ENCODE data around the gene KCNH1. TPM values are rescaled to one million over a fixed set of nuclear protein-coding genes. Genes with fewer than 3 reads are reported as not detected.

The KCNH1 gene
- total RNA-seq, 5 donors from 2014 or later (not counting 1 experiment from before 2014, with no cell fraction given), result not detected

- no peak overlapping the region for H3K4me3 Mint-ChIP-seq
- Histone ChIP-seq H3K4me3 (ENCODE audit: control insufficient read depth in 1 of 2, extremely low read depth in 1 of 2, low read length in 1 of 2) (no peak overlapping the region), H3K9me3 (no peaks in the 10 kb centered on the region), H3K4me1 (ENCODE audit: control insufficient read depth in 1 of 2, extremely low read depth in 1 of 2, insufficient read depth in 2 of 2, low read length in 2 of 2) (no peaks in the 10 kb centered on the region), H3K36me3 (ENCODE audit: control insufficient read depth in 2 of 2, extremely low read depth in 1 of 2, insufficient read depth in 1 of 2, low read length in 1 of 2) (no peaks in the 10 kb centered on the region), H3K27ac (ENCODE audit: low read length) (no peak overlapping the region), H3K27me3 (replicated peaks in 1 of 2; ENCODE audit: control insufficient read depth in 2 of 2, extremely low read depth in 1 of 2, insufficient read depth in 2 of 2, low read length in 1 of 2) (peaks cover 0 to 9% of the 10 kb centered on the region in 2 experiments)
- H3K9me3 Mint-ChIP-seq, result no peaks in the 10 kb centered on the region
- no peak overlapping the region for H3K27ac Mint-ChIP-seq
- H3K27me3 Mint-ChIP-seq, result peaks cover 27 to 39% of the 10 kb centered on the region in 2 donors
- ATAC-seq (replicated peaks in 1 of 4), result no peak
- no peaks in the 10 kb centered on the region for H3K36me3 Mint-ChIP-seq
- ChIA-PET POLR2A (no interaction called here), CTCF (no interaction called here)
- DNase-seq, result no peak
- 61% methylated on average over 6 of the region's 7 CpGs for WGBS (ENCODE audit: insufficient coverage)
- no peaks in the 10 kb centered on the region for H3K4me1 Mint-ChIP-seq
Measured at GRCh38 chr1:210905944-210906453, 227.9 kb downstream of the KCNH1 start.

DNA sequence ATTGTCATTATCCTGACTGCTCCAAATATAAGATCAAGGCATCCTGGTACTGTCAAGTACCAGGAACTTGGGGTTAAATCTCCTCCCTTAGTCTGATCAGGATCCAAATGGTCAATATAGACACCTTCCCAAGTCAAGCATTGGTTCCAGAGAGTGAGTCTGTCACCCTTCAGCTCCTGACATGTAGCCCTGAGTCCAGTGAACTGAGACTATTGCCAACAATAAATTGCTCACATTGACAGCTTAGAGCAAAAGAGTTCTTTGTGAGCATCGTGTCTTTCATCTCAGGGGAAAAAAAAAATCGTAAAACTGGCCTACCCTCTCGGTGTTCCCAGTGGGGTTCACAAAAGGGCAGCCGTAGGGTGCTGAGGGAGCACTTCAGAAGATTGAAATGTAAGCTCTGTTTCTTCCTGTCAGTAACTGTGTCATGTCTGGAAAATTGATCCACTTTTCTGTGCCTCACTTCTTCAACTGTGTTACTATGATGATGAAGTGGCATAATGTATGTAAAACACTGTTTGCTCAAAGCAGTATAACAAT, 228.5 kb downstream of the KCNH1 start:
- H3K36me3 Mint-ChIP-seq, result no peaks in the 10 kb centered on the region
- no peaks in the 10 kb centered on the region for H3K4me1 Mint-ChIP-seq
- H3K4me3 Mint-ChIP-seq, result no peak overlapping the region
- H3K27me3 ChIP-seq (replicated peaks in 1 of 2; ENCODE audit: control insufficient read depth in 2 of 2, extremely low read depth in 1 of 2, insufficient read depth in 2 of 2, low read length in 1 of 2), result peaks cover 0 to 9% of the 10 kb centered on the region in 2 experiments
- POLR2A ChIA-PET, result no interaction called here
- H3K9me3 ChIP-seq, result no peaks in the 10 kb centered on the region
- ATAC-seq (replicated peaks in 1 of 4) (no peak), DNase-seq (no peak)
- H3K4me1 ChIP-seq (ENCODE audit: control insufficient read depth in 1 of 2, extremely low read depth in 1 of 2, insufficient read depth in 2 of 2, low read length in 2 of 2), result no peaks in the 10 kb centered on the region
- WGBS (ENCODE audit: insufficient coverage), result 50% methylated on average over 2 of the region's 4 CpGs
- H3K36me3 ChIP-seq (ENCODE audit: control insufficient read depth in 2 of 2, extremely low read depth in 1 of 2, insufficient read depth in 1 of 2, low read length in 1 of 2), result no peaks in the 10 kb centered on the region
- H3K9me3 Mint-ChIP-seq, result no peaks in the 10 kb centered on the region
- no peak overlapping the region for H3K27ac ChIP-seq (ENCODE audit: low read length)
- H3K4me3 ChIP-seq (ENCODE audit: control insufficient read depth in 1 of 2, extremely low read depth in 1 of 2, low read length in 1 of 2), result no peak overlapping the region
- H3K27me3 Mint-ChIP-seq, result peaks cover 31 to 33% of the 10 kb centered on the region in 2 donors
- CTCF ChIA-PET, result interaction anchor here in 1 of 2 donors (0.5 kb wide), 1 partner anchor 9 kb away, joined by 3 read pairs; no protein-coding TSS in a partner anchor
- H3K27ac Mint-ChIP-seq, result no peak overlapping the region

GRCh38 chr1:210901981-210902770, 231.8 kb downstream of the KCNH1 start:
- peaks cover 0 to 9% of the 10 kb centered on the region in 2 experiments for H3K27me3 ChIP-seq (replicated peaks in 1 of 2; ENCODE audit: control insufficient read depth in 2 of 2, extremely low read depth in 1 of 2, insufficient read depth in 2 of 2, low read length in 1 of 2)
- Mint-ChIP-seq H3K9me3 (no peaks in the 10 kb centered on the region), H3K27ac (no peak overlapping the region), H3K4me1 (no peaks in the 10 kb centered on the region), H3K36me3 (no peaks in the 10 kb centered on the region), H3K27me3 (peaks cover 28 to 34% of the 10 kb centered on the region in 2 donors), H3K4me3 (no peak overlapping the region)
- 42% methylated on average over 8 of the region's 8 CpGs for WGBS (ENCODE audit: insufficient coverage)
- H3K4me3 ChIP-seq (ENCODE audit: control insufficient read depth in 1 of 2, extremely low read depth in 1 of 2, low read length in 1 of 2), result no peak overlapping the region
- H3K36me3 ChIP-seq (ENCODE audit: control insufficient read depth in 2 of 2, extremely low read depth in 1 of 2, insufficient read depth in 1 of 2, low read length in 1 of 2), result no peaks in the 10 kb centered on the region
- CTCF ChIA-PET, result interaction anchor here in 1 of 2 donors (0.6 kb wide), 1 partner anchor 1169 kb away, joined by 3 read pairs; no protein-coding TSS in a partner anchor
- no peaks in the 10 kb centered on the region for H3K4me1 ChIP-seq (ENCODE audit: control insufficient read depth in 1 of 2, extremely low read depth in 1 of 2, insufficient read depth in 2 of 2, low read length in 2 of 2)
- no peak overlapping the region for H3K27ac ChIP-seq (ENCODE audit: low read length)
- ATAC-seq (replicated peaks in 1 of 4), result no peak
- no peak for DNase-seq
- POLR2A ChIA-PET, result no interaction called here
- H3K9me3 ChIP-seq, result no peaks in the 10 kb centered on the region

DNA sequence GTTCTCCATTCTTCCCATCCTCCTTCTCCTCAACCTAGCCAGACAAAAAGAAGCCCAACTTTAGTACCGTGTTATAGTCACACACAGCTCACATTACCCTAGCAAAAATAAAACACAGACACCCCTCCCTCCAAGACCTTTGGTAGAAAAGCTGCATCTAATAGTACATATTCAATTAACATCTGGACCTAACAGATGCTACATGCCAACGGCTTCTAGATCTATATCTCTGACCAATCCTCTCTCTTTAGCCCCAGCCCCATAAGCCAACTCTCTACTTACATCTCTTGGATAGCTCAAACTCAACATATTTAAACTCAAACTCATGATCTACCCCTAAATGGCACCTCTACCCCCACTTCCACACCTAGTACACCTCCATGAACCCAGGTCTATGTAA, 233.1 kb downstream of the KCNH1 start:
- Histone ChIP-seq H3K36me3 (ENCODE audit: control insufficient read depth in 2 of 2, extremely low read depth in 1 of 2, insufficient read depth in 1 of 2, low read length in 1 of 2) (no peaks in the 10 kb centered on the region), H3K4me1 (ENCODE audit: control insufficient read depth in 1 of 2, extremely low read depth in 1 of 2, insufficient read depth in 2 of 2, low read length in 2 of 2) (no peaks in the 10 kb centered on the region), H3K4me3 (ENCODE audit: control insufficient read depth in 1 of 2, extremely low read depth in 1 of 2, low read length in 1 of 2) (no peak overlapping the region), H3K9me3 (no peaks in the 10 kb centered on the region), H3K27me3 (replicated peaks in 1 of 2; ENCODE audit: control insufficient read depth in 2 of 2, extremely low read depth in 1 of 2, insufficient read depth in 2 of 2, low read length in 1 of 2) (peaks cover 0 to 5% of the 10 kb centered on the region in 2 experiments), H3K27ac (ENCODE audit: low read length) (no peak overlapping the region)
- WGBS (ENCODE audit: insufficient coverage), result 71% methylated on average over 2 of the region's 2 CpGs
- H3K4me1 Mint-ChIP-seq, result no peaks in the 10 kb centered on the region
- no peak overlapping the region for H3K4me3 Mint-ChIP-seq
- H3K9me3 Mint-ChIP-seq, result no peaks in the 10 kb centered on the region
- H3K27me3 Mint-ChIP-seq, result peaks cover 20 to 27% of the 10 kb centered on the region in 2 donors
- ChIA-PET CTCF (no interaction called here), POLR2A (no interaction called here)
- H3K36me3 Mint-ChIP-seq, result no peaks in the 10 kb centered on the region
- DNase-seq, result no peak
- no peak for ATAC-seq (replicated peaks in 1 of 4)
- H3K27ac Mint-ChIP-seq, result no peak overlapping the region

GRCh38 chr1:210900079-210900478, 233.9 kb downstream of the KCNH1 start:
- 67% methylated on average over 1 of the region's 2 CpGs for WGBS (ENCODE audit: insufficient coverage)
- H3K4me1 Mint-ChIP-seq, result no peaks in the 10 kb centered on the region
- no peak overlapping the region for H3K4me3 Mint-ChIP-seq
- Histone ChIP-seq H3K36me3 (ENCODE audit: control insufficient read depth in 2 of 2, extremely low read depth in 1 of 2, insufficient read depth in 1 of 2, low read length in 1 of 2) (no peaks in the 10 kb centered on the region), H3K4me1 (ENCODE audit: control insufficient read depth in 1 of 2, extremely low read depth in 1 of 2, insufficient read depth in 2 of 2, low read length in 2 of 2) (no peaks in the 10 kb centered on the region), H3K4me3 (ENCODE audit: control insufficient read depth in 1 of 2, extremely low read depth in 1 of 2, low read length in 1 of 2) (no peak overlapping the region), H3K9me3 (no peaks in the 10 kb centered on the region), H3K27me3 (replicated peaks in 1 of 2; ENCODE audit: control insufficient read depth in 2 of 2, extremely low read depth in 1 of 2, insufficient read depth in 2 of 2, low read length in 1 of 2) (peaks cover 0 to 4% of the 10 kb centered on the region in 2 experiments), H3K27ac (ENCODE audit: low read length) (no peak overlapping the region)
- peaks cover 0 to 6% (median 0%) of the 10 kb centered on the region in 3 donors for H3K9me3 Mint-ChIP-seq
- DNase-seq, result no peak
- H3K27me3 Mint-ChIP-seq, result peaks cover 19 to 30% of the 10 kb centered on the region in 2 donors
- ChIA-PET CTCF (interaction anchor here in 1 of 2 donors (0.6 kb wide), 1 partner anchor 626 kb away, joined by 3 read pairs; no protein-coding TSS in a partner anchor), POLR2A (no interaction called here)
- ATAC-seq (replicated peaks in 1 of 4), result no peak
- no peak overlapping the region for H3K27ac Mint-ChIP-seq
- no peaks in the 10 kb centered on the region for H3K36me3 Mint-ChIP-seq

- Histone ChIP-seq H3K27me3 (replicated peaks in 1 of 2; ENCODE audit: control insufficient read depth in 2 of 2, extremely low read depth in 1 of 2, insufficient read depth in 2 of 2, low read length in 1 of 2) (peaks cover 0 to 4% of the 10 kb centered on the region in 2 experiments), H3K27ac (ENCODE audit: low read length) (no peak overlapping the region), H3K4me3 (ENCODE audit: control insufficient read depth in 1 of 2, extremely low read depth in 1 of 2, low read length in 1 of 2) (no peak overlapping the region), H3K36me3 (ENCODE audit: control insufficient read depth in 2 of 2, extremely low read depth in 1 of 2, insufficient read depth in 1 of 2, low read length in 1 of 2) (no peaks in the 10 kb centered on the region), H3K4me1 (ENCODE audit: control insufficient read depth in 1 of 2, extremely low read depth in 1 of 2, insufficient read depth in 2 of 2, low read length in 2 of 2) (no peaks in the 10 kb centered on the region), H3K9me3 (no peaks in the 10 kb centered on the region)
- Mint-ChIP-seq H3K27me3 (peaks cover 16 to 30% of the 10 kb centered on the region in 2 donors), H3K36me3 (no peaks in the 10 kb centered on the region), H3K9me3 (peaks cover 0 to 8% (median 0%) of the 10 kb centered on the region in 3 donors), H3K4me3 (no peak overlapping the region), H3K27ac (no peak overlapping the region), H3K4me1 (no peaks in the 10 kb centered on the region)
- CTCF ChIA-PET, result interaction anchor here in 1 of 2 donors (0.6 kb wide), 1 partner anchor 627 kb away, joined by 3 read pairs; no protein-coding TSS in a partner anchor
- ATAC-seq (replicated peaks in 1 of 4), result no peak
- no CpG with 5 or more reads among the region's 2 CpGs for WGBS (ENCODE audit: insufficient coverage)
- POLR2A ChIA-PET, result no interaction called here
- no peak for DNase-seq
Measured at GRCh38 chr1:210899676-210900075, 234.3 kb downstream of the KCNH1 start.
